T-helper 2 cell treated with Interferon-gamma antibody and Interleukin-4, amounts not matched to agents 100 ng/mL and 5 ng/mL, for 36 hours (primary cell): ENCODE data around the gene SHISA9. TPM values are rescaled to one million over a fixed set of nuclear protein-coding genes. Genes with fewer than 3 reads are reported as not detected.
"Not testable (repeated sequence)": the region's sequence is repeated elsewhere in the genome, so short reads cannot be mapped to it uniquely, and the experiment has no call there.

Experiments used
- intact Hi-C: fragments of 100-400 bp; cut with micrococcal nuclease; formaldehyde crosslinking; loops from one replicate; pipeline ENCODE4 v1.15.1; 2023
- total RNA-seq: library from RNA; stranded (reverse); gene quantifications from 2 replicates; pipeline ENCODE4 v1.2.3, GENCODE V29; 2022

Gene SHISA9
- total RNA-seq, 1 donor from 2014 or later: 0.02 TPM

GRCh38 chr16:12899529-12900143 lies 1.8 kb upstream of the SHISA9 start:
- intact Hi-C loops: no loop called here

DNA sequence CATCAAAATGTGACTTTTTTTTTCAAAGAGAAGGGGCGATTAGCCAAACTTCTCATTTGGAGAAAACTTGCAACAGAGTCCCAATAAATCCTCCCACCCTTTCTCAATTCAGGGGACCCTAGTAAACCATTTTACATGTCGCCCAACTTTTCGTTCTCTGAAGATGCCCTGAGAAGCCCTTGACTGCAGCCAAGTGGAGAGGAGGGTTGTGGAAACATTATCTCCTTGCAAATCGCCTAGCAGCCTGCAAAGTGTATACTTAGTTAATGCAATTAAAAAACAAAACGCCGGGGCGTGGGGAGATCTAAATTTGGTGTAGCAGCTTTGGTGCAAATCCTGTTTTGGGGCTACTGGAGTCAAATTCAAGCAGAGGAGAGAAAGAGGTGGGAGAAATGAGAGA lies 1.2 kb upstream of the SHISA9 start:
- intact Hi-C loops: no loop called here

GRCh38 chr16:12900599-12901203 lies 697 bp upstream of the SHISA9 start:
- intact Hi-C loops: no loop called here

DNA sequence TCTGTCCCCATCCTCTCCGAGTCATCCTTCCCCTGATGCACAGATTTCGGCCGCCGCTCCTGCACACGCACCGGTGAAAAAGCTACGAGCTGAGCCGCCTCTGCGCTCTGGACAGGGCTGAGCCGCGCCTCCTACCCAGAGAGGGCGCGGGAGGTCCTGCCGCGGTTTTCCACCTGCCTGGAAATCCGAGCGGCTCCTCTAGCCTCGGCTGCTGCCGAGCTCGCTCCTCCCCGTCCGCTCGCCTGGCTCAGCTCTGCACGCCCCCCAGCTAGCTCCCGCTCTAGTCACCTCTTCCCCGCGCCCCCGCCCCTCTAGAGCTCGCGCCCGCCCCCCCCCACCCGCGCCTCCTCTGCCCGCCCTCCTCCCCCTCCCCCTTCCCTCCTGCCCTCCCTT lies 198 bp upstream of the SHISA9 start:
- intact Hi-C loops: no loop called here

- intact Hi-C loops: no loop called here
Measured at GRCh38 chr16:12902511-12903372, 1.3 kb downstream of the SHISA9 start.

- intact Hi-C loops: no loop called here
Measured at GRCh38 chr16:12903407-12904328, 2.3 kb downstream of the SHISA9 start.

- intact Hi-C loops: no loop called here
Measured at GRCh38 chr16:12904329-12904671, 2.9 kb downstream of the SHISA9 start.

DNA sequence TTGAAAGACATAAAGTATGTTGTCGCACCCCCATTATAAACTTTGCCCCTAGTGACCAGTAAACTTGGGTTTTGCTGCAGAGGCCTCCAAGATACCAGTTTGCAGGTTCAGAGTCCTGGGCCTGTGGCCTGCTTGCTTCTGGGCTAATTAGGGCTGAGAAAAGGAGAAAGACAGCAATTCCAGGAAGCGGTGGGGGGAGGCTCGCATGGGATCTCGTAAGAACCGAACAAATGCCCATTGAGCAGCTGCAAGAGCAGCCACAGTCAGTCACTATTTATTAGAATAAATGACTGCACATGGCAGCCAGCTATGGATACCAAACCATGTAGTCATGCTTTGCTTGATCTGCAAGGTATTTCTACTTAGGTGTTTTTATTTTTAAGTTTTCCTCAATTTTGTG lies 4.9 kb downstream of the SHISA9 start:
- intact Hi-C loops: no loop called here

- intact Hi-C loops: no loop called here
Measured at GRCh38 chr16:12906765-12907516, 5.5 kb downstream of the SHISA9 start.

DNA sequence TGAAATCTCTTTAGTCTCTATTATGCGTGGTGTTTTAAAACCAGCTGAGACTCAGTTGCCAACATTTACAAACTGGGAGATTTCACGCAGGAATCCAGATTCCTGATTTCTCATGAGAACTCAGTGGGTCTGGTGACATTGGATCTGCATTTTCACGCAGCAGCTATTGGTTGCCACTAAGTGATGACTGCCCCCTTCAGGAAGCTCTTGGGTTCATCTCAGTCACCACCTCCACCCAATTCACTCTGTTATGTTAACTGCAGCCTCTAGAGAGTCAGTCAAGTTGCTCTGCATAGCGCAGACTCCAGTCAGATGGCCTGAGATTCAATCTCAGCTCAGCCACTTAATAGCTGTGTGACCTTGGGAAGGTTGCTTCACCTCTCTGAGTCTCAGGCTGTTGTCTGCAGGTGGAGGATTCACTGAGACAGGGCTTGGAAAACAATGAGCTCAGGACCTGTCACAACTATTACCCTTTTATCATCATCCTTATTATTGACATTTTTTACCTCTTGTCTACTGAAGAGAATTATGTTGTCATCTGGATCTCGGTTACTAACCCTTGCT lies 6.4 kb downstream of the SHISA9 start:
- intact Hi-C loops: no loop called here

DNA sequence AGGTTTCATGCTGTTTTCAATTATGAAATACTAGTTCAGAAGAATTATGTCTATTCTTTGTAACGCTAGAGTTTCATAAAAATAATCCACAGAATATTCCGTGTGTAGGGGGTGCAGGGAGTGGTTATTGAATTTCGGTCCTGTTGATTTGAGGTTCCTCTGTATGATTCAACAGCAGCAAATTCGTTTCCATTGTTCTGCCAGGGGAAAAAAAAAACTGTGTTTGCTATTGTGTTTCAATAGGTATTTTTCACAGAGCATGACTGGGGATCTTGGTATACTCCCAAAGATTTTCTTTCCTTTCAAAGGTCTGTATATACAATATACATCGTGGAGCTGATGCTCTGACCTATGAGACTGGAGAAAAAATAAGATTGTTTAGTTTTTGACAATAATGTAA lies 15.8 kb downstream of the SHISA9 start:
- intact Hi-C loops: no loop called here

DNA sequence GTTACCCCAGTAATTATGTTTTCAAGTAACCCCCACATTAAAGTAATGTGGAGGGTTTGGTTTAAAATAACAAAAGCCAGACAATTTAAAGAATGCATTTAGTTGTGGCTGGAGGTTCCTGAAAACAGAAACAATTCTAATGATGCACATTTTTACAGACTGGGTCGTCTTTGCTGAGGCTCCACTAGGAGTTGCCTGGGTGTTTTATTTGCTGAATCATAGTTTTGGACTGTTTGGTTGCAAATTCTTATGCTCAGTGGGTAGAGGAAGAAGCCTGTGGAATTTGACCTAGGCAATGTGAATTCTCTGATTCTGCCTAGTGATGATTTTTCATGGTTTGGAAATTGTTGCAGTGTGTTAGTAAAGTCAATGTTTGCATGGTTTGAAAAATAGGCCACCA lies 16.3 kb downstream of the SHISA9 start:
- intact Hi-C loops: no loop called here

GRCh38 chr16:12920739-12921138 lies 19.3 kb downstream of the SHISA9 start:
- intact Hi-C loops: no loop called here

DNA sequence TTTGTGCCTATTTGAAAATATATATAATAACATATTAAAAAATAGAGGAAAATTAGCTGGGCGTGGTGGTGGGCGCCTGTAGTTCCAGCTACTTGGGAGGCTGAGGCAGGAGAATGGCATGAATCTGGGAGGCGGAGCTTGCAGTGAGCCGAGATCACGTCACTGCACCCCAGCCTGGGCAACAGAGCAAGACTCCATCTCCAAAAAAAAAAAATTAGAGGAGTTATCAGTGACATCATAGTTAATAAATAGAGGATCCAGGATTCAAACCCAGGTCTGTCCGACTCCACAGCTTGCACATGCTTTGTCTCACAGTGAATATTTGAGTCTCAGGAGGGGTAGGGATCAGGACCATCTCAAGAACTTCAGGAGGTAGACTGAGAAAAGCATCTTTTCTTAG lies 22.2 kb downstream of the SHISA9 start:
- intact Hi-C loops: not testable (repeated sequence)

- intact Hi-C loops: no loop called here
Measured at GRCh38 chr16:12925026-12925800, 23.8 kb downstream of the SHISA9 start.

DNA sequence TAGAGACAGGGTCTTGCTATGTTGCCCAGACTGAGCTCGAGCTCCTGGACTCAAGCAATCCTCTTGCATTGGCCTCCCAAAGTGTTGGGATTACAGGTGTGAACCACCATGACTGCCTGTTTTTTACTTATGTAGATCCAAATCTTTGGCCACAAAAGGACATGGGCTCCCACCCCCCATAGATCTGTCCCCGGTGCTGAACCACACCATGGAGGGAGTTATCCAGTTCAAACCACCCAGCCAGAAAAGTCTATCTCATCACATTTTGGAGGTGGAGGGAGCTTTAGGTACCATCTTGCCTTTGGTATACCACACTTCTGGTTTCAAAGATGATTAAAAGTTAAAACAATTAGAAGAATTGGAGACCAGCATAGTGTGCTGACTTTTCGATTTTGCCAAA lies 26.2 kb downstream of the SHISA9 start:
- intact Hi-C loops: no loop called here

DNA sequence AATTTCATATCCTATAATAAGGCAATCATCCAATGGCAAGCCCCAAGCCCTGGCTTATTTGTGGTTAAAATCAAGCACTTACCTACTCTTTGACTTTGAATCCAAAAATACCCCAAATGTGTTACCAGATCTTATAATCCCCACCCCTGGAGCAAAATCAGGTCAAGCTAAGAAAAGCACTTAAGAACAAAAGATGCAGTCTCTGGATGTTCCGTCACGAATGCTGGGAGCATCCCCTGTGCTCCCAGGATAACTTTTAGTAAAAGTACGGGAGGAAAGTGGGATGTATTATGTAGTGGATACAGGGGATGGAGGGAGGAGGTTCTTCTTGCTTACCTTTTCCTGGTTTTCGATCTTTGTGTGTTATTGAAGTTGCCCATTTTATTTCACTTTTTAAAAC lies 29.5 kb downstream of the SHISA9 start:
- intact Hi-C loops: no loop called here

DNA sequence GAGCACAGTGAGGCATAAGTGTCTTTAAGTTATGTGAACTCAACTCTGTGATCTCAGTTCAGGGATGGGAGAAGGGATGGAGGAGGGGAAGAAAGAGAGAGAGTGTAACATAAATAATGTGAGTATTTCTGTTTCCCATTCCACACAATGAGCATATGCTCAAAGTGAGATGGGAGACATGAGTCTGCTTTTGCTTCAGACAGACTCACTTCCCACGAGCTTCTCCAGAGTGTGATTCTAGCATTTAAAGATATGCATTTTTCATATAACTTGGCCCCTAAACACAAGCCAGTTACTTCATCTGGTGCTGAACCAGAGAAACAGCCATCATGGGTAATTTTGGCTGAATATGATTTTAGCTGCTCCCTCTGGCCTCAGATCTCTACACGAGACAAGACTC lies 35.0 kb downstream of the SHISA9 start:
- intact Hi-C loops: no loop called here

DNA sequence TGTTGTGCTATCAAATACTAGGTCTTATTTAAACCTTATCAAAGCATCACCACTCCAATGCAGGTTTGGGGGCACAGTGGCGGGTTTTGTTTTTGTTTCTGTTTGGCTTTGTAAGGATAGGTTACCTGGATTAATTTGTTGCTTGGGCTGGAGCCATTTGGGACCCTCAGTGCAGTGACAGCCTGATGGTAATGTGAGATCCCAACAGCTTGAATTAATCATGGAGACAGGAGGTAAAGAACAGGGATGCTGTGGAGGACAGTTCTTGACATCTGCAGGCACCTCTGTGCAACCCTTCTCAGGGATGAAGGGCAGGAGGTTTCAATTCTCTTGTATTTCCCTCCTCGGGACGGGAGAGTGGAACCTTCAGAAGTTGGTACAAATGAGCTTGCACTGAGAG lies 40.5 kb downstream of the SHISA9 start:
- intact Hi-C loops: no loop called here

DNA sequence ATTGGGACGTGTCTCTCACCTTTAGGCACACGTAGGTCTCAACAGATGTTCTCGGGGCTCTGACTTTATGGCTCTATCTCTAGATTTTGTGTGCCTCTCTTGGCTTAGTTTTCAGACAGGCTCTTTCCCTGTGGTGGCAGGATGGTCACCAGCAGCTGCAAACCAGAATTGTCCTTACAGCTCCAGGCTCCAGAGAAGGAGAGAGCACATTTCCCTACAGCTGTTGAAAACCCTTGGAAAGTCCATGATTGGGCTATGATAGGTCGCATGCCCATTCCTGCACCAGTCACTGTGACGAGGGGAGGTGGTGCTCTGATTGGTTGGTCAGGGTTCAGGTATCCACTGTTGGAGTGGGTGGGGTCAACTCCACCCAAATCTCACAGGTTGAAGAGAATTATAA lies 41.5 kb downstream of the SHISA9 start:
- intact Hi-C loops: no loop called here
